Esophagus muscularis mucosa (tissue), 4 donors: Measurements from ENCODE around the gene ZNF581.

Source experiments
- CTCF ChIP-seq, 3 experiments: fragments of 200-600 bp in 2 of 3; fragments of 450-650 bp in 1 of 3; sonication (generic) in 2 of 3; IDR thresholded peaks; one replicate each; pipeline ENCODE4 v1.5.1; 2017 to 2019; ENCODE audit warnings: antibody characterized with exemption in 3 of 3, mild to moderate bottlenecking in 2 of 3, moderate library complexity in 1 of 3
- EP300 ChIP-seq: sonication (generic); formaldehyde crosslinking; IDR thresholded peaks from one replicate; pipeline ENCODE4 v1.6.1; 2017; ENCODE audit warnings: antibody characterized with exemption
- POLR2A ChIP-seq: fragments of 450-650 bp; IDR thresholded peaks from one replicate; pipeline ENCODE4 v1.6.1; 2017; ENCODE audit warnings: antibody characterized with exemption, moderate library complexity, mild to moderate bottlenecking, low read depth

DNA sequence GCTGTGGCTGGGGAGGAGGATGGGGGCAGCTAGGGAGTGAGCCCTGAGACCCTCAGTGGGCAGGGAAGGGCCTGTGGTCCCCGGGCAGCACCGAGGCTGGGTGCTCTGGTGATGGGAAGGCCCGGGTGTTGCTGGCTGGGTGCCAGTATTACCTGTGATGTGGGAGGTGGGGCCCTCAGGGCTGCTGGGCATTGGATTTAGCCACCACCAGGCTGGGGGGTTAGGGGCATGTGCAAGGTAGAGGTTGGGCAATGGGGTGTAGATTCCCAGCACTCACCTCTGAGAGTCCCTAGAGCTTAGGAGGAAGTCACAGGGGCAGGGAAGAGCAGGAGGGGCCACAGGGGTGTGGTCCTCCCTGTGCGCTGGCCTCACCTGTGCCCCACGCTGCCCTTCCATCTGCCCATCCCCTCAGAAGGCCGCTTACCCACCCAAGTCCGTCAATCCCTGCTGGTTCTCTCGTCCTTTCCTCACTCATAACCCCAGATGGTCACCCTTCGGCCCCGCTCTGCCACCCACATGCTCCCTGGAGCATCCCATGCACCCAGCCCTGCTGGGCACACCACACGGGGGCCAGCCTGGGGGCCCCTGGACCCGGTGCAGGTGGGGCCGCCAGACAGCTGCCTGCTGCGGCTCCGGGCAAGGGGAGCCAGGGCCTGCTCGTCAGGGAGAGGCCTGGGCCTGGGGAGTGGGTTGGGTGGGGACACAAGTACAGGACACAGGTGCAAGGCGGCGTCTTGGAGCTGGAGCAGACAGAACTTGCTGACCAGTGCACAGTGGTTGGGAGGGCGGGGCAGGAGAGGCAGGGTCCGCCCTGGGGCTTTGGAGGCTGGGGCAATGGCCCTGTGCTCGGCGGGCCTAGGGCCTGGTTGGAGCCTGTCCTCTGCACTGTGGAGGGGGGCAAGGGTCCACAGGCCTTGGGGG, 44.1 kb downstream of the ZNF581 start:
- TF ChIP-seq CTCF (IDR thresholded peaks at IDR 0.05) (no peak), POLR2A (no peak), EP300 (no peak)
